Measurements from ENCODE around the gene MMP25. TPM values are rescaled to one million over a fixed set of nuclear protein-coding genes. Genes with fewer than 3 reads are reported as not detected.

Gene MMP25
- total RNA-seq: under 0.01 and 0.06 TPM in 2 replicates

GRCh38 chr16:3045758-3046640 is at the start of gene MMP25:
Gene MMP25, plus strand, starts transcription at chr16:3046561. Its CDS starts 357 bp downstream, at chr16:3046918.

GRCh38 chr16:3012828-3013420 is 33.4 kb upstream of the MMP25 start, which contains the start of gene CLDN9:
Gene CLDN9, plus strand, starts transcription at chr16:3012923. Its CDS starts 440 bp downstream, at chr16:3013363.

DNA sequence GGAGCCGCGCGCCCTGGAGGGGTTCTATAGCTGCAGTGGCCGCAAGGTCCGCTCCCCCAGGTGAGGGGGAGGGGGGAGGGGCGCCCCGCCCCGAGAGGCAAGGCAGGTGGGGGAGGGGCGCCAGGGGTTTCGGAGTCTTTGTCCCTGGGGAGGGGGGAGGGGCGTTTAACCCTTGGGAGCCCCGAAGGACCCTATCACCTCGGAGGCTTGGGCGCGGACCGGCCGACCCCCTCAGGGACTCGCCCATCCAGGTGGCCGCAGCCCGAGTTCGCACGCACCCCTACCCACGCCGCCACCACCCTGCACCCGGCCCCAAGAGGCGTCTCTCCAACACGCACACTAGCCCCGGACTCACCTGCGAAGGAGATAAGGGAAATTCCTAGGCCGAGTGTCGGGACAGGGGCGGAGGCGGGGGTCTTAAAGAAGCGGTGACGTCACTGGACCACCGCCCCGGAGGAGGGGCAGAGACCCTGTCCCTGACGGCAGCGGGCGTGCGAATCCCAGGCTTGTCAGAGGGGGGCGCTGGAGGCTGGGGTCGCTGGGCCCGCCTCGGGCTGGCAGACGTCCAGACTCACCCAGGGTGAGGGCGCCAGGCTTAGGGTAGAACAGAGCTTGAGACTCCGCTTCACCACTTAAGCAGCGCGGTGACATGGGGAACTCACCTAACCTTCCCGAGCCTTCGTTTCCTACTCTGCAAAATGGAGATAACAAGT is 28.4 kb upstream of the MMP25 start, which contains the start of gene CLDN6:
CLDN6 (minus strand) TSS at position 390 of the 713 bp plus-strand sequence. CDS start 2,162 bp downstream, outside the sequence.

DNA sequence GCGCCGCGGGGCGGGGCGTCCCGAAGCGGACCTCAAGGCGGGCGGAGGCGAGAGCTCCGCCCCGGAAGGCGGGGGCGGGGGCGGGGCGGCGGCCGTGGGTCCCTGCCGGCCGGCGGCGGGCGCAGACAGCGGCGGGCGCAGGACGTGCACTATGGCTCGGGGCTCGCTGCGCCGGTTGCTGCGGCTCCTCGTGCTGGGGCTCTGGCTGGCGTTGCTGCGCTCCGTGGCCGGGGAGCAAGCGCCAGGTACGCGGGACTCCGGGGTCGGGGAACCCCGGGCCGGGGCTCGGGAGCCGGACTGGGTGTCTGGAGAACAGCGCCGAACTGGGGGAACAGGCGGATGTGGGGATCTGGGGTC is 26.1 kb upstream of the MMP25 start, which contains the start of gene TNFRSF12A:
TNFRSF12A (plus strand) TSS at position 122 of the 357 bp plus-strand sequence; CDS start at position 152, 30 bp downstream.

GRCh38 chr16:3023669-3024478 is 22.5 kb upstream of the MMP25 start, which contains the start of the genes HCFC1R1 and THOC6:
Gene HCFC1R1, minus strand, starts transcription at chr16:3023942. Its CDS starts 1 bp downstream, at chr16:3023941.
Gene THOC6, plus strand, starts transcription at chr16:3024035. Its CDS starts 292 bp downstream, at chr16:3024327.

DNA sequence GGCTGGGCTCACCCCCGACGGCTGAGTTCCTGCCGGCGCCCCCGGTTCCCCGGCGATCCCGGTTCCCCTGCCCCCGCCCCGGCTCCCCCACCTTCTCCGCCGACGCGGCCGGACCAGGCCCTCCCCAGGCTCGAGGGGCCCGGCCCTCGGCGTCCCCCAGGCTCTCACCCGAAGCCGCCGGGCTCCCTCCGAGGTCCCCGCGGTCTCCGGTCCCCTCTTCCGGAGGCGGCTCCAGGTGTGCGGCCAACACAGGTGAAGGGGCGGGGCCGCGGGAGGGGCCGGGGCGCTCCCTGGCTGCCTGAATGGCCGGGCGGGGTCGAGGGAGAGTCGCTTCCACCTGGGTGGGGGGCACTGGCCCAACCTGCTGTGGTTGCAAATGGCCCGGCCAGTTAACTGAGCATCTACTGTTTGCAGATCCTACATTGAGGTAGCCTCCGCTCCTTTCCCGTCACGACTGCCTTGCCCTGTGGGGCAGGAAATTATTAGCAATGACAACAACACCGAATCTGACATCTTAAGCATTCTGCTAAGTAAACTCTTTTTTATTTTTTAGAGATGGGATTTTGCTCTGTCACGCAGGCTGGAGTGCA is 9.5 kb upstream of the MMP25 start, which contains the start of gene BICDL2:
BICDL2 (minus strand) TSS at position 219 of the 590 bp plus-strand sequence. CDS start 1,448 bp downstream, outside the sequence.

DNA sequence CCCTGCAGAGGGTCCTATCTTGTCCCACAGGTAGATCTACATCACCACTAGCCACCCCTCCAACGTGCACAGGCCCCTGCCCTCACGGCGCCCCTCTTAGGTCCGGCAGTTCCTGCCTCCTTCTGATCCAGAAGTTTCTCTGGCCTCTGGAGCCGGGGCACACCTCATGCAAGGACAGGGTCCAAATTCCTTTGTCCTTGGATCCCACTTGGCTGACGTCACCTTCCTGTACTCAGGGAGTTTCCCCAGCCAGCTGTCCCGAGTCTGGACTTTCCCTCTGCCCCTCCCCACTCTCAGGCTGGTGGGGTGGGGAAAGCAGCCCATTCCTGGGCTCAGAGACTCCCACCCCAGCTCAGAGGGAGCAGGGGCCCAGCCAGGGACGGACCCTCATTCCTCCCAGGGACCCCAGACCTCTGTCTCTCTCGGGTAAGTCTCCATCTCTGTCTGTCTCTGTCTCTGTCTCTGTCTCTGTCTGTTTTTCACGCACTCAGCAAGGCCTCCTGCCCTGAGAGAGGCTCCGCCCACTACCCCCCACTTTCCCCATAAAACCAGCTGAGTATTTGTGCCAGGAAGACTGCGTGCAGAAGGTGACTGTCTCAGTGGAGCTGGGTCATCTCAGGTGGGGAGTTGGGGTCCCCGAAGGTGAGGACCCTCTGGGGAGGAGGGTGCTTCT is 18.8 kb downstream of the MMP25 start, which contains the start of gene IL32:
IL32 (plus strand) TSS at position 572 of the 673 bp plus-strand sequence. CDS start 172 bp downstream, outside the sequence.

GRCh38 chr16:3098459-3099394 is 52.4 kb downstream of the MMP25 start, which contains the start of gene ZSCAN10:
Gene ZSCAN10, minus strand, starts transcription at chr16:3099294. Its CDS starts 6,357 bp downstream, at chr16:3092937.

Other genes with a start within 250 kb of the MMP25 start
- gene PRSS41, start 248.1 kb upstream of the MMP25 start, total RNA-seq: not detected in 2 replicates
- gene PRSS21, start 229.3 kb upstream of the MMP25 start, total RNA-seq: 0.32 and 1.7 TPM in 2 replicates
- 0.44 and 0.65 TPM in 2 replicates for gene ZG16B, start 216.3 kb upstream of the MMP25 start, total RNA-seq
- gene PRSS22, start 188.4 kb upstream of the MMP25 start, total RNA-seq: not detected in 2 replicates
- 32.2 and 59.3 TPM in 2 replicates for gene FLYWCH2, start 163.3 kb upstream of the MMP25 start, total RNA-seq
- gene FLYWCH1, start 134.6 kb upstream of the MMP25 start, total RNA-seq: 31.2 and 36.3 TPM in 2 replicates
- gene KREMEN2, start 82.3 kb upstream of the MMP25 start, total RNA-seq: not detected in 2 replicates
- 11.3 and 13.3 TPM in 2 replicates for gene PAQR4, start 77.2 kb upstream of the MMP25 start, total RNA-seq
- 5.0 and 6.6 TPM in 2 replicates for gene PKMYT1, start 66.1 kb upstream of the MMP25 start, total RNA-seq
- gene CLDN9, start 33.6 kb upstream of the MMP25 start, total RNA-seq: not detected in 2 replicates
- gene CLDN6, start 28.4 kb upstream of the MMP25 start, total RNA-seq: 0.25 TPM in 1 of 2 replicates, not detected in the other
- gene TNFRSF12A, start 26.2 kb upstream of the MMP25 start, total RNA-seq: 61.0 and 186 TPM in 2 replicates
- 3.8 and 6.0 TPM in 2 replicates for gene HCFC1R1, start 22.6 kb upstream of the MMP25 start, total RNA-seq
- gene THOC6, start 22.5 kb upstream of the MMP25 start, total RNA-seq: 18.6 and 24.1 TPM in 2 replicates
- not detected in 2 replicates for gene BICDL2, start 9.6 kb upstream of the MMP25 start, total RNA-seq
- gene IL32, start 19.1 kb downstream of the MMP25 start, total RNA-seq: 105 and 319 TPM in 2 replicates
- not detected in 2 replicates for gene ZSCAN10, start 52.7 kb downstream of the MMP25 start, total RNA-seq
- gene ZNF205, start 66.0 kb downstream of the MMP25 start, total RNA-seq: 15.6 and 27.2 TPM in 2 replicates
- gene ZNF213, start 88.5 kb downstream of the MMP25 start, total RNA-seq: 4.2 and 7.5 TPM in 2 replicates
- not detected in 2 replicates for gene OR1F1, start 141.6 kb downstream of the MMP25 start, total RNA-seq
- 8.4 and 11.0 TPM in 2 replicates for gene ZNF200, start 188.6 kb downstream of the MMP25 start, total RNA-seq
- gene MEFV, start 210.1 kb downstream of the MMP25 start, total RNA-seq: 0.13 TPM in 1 of 2 replicates, not detected in the other
- gene ZNF263, start 236.9 kb downstream of the MMP25 start, total RNA-seq: 30.6 and 45.6 TPM in 2 replicates

All from bladder microvascular endothelial cell (primary cell).